NCI-H2029 treated with DMSO at 0.1 percent for 48 hours (cell line): ENCODE results near the gene CD7.
"Not testable (repeated sequence)": the region's sequence is repeated elsewhere in the genome, so short reads cannot be mapped to it uniquely, and the experiment has no call there.

ENCODE experiments used
- DNase-seq: peaks from one replicate; lab custom pipeline; 2025; lab: John Stamatoyannopoulos, UW

Gene CD7

DNA sequence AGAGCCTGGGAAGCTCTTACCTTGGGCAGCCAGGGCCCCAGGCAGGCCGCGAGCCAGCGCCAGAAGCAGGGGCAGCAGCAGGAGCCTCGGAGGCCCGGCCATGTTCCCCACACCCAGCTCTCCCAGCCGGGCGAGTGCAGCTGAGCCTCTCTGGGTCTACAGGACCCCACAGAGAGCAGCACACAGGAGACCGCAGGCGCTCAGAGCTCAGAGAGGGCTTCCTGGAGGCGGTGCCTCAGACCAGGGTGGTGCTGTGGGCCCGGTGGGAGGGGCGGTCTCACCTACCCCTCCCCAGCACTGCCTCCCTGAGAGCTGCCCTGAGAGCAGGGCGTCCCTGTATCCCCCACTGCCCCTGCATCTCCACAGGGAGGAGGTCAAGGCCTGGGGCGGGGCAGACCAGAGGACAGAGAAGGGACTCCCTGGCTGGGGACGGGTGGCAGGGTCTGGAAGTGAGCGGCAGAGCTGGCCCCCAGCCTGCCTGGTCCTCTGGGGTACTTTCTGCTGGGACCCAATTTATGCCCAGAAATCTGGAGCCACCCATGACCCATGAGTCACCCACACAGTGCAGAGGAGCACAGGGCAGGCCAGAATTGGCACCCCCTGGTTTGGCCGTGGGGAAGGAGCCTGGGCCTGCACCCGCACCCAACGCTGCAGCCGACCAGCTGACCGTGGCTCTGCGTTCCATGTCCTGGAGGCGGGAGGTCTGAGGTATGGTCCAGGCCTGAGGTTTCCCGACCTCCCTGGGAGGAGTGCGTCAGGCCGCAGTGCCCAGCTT is at the start of gene CD7:
CD7 (minus strand) TSS at position 215 of the 775 bp plus-strand sequence; CDS start at position 102, 113 bp downstream.
- no peak for DNase-seq

DNA sequence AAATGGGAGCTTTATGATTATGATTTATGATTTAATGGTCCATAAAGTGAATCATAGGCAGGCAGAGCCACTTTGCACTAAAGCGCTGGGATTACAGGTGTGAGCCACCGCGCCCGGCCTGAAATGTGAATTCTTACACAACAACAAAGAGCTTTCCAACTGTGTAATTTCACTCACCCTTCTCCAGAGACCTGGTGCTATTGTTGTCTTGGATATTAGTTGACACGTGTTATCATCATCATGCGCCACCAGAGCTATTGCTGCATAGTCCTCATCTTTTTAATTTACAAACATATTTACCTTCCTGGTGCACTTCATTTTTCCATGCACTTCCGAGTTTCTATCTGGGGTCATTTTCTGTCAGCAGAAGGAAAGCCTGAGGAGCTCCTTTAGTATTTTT is 49.3 kb upstream of the CD7 start:
- no peak for DNase-seq

DNA sequence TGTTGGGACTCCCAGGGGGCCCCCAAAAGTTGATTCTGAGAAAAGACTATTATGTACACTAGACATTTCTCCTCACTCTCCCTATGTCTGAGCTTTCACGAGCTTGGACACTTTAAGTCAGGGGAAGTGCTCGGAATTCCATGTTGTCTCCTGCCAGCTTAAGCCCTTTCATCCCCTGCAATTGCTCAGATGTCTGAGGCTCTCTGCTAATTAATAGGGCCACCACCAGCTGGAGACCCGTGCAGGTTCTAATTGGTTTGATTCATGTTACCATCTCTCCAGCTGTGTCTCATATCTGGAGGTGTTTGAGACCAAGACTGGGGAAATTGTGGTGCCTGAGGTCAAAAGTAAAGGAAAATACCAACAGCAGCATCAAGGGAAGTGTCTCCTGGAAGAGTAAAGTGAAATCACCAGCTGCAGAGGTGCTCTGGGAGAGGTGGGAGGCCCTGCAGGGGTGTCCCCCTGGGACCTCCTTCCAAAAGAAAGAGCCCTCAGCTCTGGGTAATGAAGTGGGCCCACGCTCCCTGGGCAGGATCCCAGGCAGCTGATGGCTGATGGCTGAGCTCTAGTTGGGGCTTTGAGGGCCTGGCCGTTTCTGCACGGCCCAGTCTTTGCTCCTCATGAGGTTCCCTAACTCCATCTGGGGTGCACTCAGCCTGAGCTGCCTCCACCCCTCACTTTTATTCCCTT is 48.3 kb upstream of the CD7 start:
- DNase-seq, result no peak

DNA sequence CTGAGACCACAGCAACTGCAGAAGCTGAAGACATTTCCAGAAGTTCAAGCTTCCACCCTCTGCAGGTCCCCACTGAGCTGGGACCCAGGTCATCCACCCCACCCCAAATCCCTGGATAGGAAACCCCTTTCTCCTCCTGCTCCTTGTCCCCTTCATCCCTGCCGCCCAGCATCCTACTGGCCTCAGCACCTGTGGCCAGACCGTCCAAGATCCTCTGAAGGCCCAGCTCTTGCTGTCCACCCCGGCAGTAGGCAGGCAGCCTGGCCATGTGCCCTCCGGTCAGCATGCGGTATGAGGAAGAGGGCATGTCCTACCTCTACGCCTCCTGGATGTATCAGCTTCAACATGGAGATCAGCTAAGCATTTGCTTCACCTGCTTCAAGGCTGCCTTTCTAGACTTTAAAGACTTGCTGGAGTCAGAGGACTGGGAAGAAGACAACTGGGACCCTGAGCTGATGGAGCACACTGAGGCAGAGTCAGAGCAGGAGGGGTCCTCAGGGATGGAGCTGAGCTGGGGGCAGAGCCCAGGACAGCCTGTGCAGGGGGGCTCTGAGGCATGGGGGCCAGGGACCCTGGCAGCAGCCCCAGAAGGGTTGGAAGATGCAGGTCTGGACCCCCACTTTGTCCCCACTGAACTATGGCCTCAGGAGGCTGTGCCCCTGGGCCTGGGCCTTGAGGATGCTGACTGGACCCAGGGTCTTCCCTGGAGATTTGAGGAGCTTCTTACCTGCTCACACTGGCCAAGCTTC is 44.7 kb upstream of the CD7 start:
- DNase-seq, result no peak

DNA sequence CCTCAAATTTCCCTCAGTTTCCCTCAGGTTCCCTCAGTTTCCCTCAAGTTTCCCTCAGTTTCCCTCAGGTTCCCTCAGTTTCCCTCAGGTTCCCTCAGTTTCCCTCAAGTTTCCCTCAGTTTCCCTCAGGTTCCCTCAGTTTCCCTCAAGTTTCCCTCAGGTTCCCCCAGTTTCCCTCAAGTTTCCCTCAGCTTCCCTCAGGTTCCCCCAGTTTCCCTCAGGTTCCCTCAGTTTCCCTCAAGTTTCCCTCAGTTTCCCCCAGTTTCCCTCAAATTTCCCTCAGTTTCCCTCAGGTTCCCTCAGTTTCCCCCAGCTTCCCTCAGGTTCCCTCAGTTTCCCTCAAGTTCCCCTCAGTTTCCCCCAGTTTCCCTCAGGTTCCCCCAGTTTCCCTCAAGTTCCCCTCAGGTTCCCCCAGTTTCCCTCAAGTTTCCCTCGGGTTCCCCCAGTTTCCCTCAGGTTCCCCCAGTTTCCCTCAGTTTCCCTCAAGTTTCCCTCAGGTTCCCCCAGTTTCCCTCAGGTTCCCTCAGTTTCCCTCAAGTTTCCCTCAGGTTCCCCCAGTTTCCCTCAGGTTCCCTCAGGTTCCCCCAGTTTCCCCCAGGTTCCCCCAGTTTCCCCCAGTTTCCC is 42.2 kb upstream of the CD7 start:
- not testable (repeated sequence) for DNase-seq

DNA sequence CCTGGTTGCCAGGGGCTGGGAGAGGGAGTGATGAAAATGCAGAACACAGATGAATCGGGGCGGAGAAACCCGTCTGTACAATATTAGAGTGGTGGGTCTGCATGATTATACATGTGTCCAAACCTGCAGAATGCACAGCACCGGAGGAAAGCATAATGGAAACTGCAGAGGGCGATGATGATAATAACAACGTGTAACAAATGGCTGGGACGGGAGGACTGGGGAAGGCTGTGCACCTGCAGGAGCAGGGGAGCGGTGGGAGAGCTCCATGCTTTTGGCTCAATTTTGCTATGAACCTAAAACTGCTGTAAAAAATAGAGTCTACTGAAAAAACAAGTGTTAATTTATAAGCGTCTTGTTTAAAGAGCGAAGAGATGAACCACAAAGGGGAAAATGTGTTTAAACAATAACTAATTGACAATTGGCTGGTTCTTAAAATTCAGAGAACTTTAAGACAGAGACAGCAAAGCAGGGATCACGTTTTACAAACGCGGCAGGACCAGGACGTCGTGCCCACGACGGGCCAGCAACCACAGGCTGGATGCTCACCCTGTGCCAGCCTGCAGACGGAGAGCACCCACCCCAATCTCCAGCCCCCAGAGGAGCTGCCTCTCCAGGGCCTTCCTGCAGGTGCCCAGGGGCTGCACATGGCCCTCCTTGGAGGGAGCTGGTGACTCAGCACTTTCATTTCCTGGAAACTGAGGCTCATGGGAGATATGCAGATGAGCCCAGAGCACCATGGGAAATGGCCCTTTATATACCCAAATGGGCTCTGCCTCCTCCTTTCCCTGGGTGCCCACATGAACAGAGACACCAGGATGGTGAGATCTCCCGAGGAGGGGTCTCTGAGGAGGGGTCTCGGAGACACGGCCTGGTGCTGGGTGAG is 41.3 kb upstream of the CD7 start, which contains the start of gene TEX19:
TEX19 (plus strand) TSS at position 783 of the 886 bp plus-strand sequence. CDS start 2,904 bp downstream, outside the sequence.
- DNase-seq, result no peak

DNA sequence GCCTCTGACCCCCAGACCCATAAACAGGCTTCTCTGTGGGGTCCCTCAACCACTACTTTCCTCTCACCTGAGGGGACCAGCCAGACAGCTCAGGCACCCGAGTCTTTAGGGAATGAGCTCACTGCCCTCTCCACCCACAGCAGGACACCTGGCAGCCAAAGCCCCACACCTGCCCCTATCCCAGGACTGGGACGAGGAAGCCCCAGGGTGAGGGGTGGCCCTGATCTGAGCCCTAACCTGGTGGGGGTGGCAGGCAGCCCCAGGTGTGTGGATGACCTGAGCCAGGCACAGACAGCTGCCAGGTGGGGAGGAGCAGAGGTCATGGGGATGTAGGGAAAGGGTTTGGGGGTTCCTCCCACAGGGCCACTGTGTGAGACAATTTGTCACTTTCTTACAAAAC is 40.0 kb upstream of the CD7 start:
- no peak for DNase-seq

DNA sequence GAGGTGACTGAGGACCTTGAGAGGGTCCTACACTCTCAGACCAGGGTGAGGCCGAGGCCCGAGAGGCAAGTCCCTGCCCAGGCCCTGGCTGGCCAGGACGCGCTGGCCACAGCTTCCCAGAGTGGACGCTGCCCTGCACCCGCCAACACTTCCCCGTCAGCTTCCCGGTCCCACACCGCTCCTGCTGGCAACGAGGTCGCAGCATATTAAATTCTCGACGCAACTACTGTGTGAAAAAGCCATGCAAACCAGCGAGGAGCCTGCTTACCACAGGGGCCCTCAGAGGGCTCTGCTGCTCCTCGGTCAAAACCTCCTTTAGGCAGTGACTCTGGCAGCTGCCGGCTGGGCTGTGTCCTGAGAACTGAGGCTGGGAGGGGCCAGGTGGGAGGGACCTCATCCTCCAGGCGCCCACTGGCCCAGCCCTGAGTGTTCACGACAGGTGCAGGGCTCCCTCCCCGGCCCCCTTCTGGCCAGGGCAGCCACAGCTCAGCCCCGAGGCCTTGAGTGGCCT is 39.5 kb upstream of the CD7 start:
- no peak for DNase-seq

DNA sequence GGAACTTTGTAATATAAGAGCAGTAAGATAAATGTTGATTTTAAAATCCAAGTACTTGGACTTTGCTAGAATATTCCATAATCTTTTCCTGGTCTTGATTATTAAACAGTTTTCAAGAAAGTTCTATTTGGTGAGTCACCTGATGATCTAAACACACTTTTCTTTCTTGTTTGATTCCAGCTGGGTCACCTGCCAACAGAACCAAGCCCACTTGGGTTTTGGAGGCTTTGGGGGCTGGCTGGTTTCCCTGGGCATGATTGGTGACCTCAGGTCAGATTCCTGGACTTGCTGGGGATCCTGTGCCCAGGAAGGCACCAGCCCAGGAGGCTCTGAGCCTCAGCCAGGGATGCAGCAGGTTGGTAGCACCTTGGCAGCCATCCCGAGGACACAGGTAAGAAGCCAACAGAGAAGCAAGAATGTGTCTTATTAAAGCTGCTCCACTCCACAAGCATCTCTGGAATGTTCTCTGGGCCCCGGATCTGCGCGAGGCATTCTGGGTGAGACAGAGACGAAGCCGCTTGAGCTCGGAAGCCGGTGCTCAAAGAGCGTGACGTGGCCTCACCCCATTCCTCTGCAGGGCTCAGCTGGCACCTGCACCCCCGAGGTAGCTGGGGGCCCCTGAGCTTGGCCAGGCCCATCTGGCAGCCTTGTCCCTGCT is 38.5 kb upstream of the CD7 start:
- DNase-seq, result no peak

DNA sequence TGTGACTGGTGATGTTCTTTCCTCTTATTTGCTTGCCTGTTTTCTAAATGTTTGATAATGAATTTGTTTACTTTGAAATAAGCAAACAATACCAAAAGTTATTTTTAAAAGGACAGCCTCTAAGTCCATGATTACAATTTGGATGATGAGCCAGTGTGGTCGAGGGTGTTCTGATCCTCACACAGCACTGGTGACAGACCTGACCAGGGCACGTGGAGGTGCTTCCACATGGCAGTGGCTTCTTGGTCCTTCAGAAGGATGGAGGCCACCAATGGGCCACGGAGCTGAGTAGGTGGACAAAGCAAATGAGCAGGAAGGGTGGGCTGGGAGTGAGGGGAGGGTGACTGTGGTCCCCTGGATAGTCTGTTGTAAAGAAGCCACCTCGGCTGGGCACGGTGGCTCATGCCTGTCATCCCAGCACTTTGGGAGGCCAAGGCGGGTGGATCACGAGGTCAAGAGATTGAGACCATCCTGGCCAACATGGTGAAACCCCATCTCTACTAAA is 37.4 kb upstream of the CD7 start:
- no peak for DNase-seq

DNA sequence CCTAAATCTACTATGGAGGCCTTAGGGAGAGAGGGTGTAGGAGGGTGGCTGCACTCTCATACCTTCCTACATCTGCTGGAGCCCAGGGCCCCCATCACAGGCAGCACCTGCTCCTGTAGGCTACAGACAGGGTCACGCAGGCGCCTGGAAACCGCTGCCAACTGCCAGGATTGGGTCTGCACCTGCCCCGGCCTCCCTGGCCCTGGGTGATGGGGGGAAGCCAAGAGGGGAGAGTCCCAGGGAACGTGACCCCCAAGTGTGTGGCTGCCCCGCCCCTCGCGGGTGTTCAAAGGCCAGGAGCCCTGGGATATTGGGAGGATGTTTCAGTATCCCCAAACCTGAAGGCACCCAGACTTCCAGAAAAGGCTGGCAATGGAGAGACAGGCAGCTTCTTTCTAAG is 36.1 kb upstream of the CD7 start:
- no peak for DNase-seq

DNA sequence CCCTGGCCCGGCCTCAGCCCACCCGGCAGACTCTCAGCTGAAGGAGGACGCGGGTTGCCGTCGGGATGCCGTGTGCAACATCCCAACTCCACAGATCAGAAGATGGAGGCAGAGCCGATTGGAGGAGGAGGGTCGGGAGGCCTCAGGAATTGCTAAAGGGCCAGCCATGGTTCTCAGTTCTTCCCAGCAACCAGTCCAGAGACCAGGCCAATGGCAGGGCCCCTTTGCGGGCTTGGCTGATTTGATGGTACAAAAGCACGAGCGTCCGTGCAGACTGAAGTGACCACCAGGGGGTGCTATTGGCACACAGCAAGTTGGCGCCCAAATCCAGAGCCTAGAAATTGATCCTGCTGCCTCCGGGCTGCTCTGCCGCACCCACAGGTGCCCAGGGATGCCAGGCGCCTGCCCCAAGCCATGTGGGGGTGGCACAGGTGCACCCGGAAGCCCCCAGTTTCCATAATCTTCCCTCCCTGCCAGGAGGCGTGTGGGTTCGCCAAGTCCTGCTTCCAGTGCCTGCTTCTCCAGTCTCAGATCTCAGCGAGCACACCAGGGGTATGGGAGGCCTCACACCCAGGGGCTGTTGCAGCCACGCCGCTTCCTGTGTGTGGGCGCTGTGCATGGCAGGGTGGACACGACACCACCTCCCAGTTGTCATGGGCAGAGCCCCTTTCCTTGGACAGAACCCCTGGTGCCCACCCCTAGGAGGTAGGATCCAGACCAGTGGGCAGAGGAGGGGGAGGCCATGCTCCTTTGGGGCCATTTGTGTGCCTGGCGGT is 34.5 kb upstream of the CD7 start:
- no peak for DNase-seq

DNA sequence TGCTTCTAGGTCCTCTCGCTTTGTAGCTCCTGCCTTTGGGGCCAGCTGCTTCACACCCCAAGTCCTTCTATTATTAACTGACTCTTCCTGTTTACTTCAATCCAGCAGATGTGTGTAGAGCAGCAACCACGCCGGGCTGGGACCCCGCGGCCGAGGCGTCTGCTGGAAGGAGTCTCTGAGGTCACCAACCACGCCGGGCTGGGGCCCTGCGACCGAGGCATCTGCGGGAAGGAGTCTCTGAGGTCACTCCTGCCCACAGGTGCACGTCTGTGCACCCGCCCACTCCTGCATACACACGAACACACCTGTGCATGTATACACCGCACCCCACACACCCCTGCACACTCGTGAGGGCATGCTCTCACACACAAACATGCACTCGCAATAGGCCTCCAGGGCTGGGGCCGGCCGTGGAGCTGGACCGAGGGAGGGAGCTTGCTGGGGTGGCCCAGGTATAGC is 33.9 kb upstream of the CD7 start:
- DNase-seq, result no peak

DNA sequence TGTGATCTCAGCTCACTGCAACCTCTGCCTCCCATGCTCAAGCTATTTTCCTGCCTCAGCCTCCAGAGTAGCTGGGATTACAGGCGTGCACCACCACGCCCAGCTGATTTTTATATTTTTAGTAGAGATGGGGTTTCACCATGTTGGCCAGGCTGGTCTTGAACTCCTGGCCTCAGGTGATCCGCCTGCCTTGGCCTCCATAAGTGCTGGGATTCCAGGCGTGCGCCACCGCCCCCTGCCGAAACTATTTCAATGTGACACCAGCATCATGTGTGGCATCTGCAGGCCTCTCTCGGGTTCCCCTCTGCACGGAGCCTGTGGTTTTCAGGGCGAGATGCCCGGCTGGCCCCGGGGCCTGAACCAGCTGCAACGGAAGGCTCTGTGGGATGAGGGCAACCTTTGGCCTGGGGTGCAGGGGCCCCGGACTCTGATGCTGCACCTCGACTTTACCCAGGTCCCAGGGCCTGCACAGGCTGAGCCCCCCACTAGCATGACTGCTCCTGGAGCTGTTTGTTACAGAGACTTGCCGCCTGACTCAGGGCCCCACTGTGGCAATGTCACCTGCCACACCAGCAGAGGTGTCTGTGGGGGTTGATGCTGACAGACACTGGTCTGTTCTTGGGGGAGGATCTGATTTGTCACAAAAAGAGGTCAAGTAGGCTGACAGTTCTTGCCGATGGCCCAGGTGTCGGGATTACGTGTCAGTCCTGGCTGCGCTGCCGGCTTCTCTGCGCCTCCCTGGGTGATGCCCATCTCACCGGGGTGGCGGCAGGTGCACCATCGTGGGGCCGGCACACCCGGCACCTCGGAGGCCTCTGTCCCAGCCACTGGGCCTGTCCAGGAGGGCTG is 33.0 kb upstream of the CD7 start:
- DNase-seq, result no peak

DNA sequence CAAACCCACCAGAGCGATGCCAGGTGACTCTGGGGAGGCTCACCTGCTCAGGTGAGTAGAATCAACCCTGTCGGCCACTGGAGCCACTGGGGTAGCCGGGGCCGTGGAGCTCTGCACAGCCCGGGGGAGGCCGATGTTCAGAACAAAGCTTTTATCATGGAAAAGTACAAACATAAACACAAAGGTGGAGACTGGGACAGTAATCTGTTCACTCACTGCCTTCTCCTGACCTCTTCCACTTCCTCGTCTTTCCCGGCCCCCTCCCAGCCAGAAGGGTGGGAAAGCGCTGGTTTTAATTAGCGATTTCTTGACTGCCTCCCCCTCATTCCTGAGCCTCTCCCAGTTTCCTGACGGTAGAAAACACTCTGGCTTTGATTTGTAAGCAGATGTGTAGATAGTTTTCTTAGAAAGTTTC is 31.9 kb upstream of the CD7 start:
- DNase-seq, result no peak

DNA sequence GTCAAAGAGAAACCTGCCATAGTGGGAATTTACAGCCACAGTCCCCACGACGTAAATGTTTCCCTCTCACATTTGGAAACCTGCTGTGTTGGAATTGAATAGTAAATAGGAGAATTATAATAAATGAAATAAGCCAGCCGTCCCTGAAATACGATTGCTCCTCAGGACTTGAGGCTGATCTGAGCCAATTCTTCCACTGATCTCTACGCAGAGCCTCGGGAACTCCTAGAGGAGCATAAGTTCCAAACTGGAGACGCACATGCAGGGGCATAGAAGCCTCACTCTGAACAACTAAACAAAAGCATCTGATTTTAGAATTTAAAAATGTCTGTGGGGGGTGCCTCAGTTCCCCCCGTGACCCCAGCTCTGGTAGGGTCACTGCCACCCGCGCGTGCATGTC is 31.5 kb upstream of the CD7 start:
- DNase-seq, result no peak

DNA sequence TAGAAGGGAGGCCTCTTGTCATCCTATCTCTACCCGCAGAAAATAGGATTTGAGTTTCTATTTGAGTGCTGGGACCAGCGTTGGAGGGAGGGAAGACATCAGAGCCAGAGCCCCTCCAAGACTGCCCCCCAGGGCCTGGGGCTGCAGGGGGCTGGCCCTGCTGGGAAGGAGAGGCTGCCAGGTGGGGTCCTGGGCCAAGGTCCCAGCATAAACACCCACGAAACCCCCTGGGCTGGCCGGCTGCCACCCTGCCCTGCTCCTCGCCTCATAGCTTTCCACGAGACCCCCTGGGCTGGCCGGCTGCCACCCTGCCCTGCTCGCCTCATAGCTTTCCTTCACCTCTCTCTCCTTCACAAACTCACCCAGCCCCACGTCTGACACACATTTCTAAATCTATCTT is 31.0 kb upstream of the CD7 start:
- no peak for DNase-seq

DNA sequence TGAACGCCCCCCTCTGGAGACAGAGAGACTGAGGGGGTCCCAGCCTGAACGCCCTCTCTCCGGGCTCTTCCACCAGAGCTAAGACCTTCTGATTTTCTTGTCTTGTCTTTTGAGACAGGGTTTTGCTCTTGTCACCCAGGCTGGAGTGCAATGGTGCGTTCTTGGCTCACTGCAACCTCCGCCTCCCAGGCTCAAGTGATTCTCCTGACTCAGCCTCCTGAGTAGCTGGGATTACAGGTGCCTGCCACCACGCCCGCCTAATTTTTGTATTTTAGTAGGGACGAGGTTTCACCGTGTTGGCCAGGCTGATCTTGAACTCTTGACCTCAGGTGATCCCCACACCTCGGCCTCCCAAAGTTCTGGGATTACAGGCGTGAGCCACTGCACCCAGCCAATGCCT is 30.6 kb upstream of the CD7 start:
- not testable (repeated sequence) for DNase-seq
